Measurements from ENCODE around the gene SUCLG1. TPM values are rescaled to one million over a fixed set of nuclear protein-coding genes. Genes with fewer than 3 reads are reported as not detected.
"Not testable (repeated sequence)": the region's sequence is repeated elsewhere in the genome, so short reads cannot be mapped to it uniquely, and the experiment has no call there.

SUCLG1 gene
- total RNA-seq, 1 donor from 2014 or later: 52.7 TPM

GRCh38 chr2:84478867-84479266 is 19.8 kb upstream of the SUCLG1 start:
- TF ChIP-seq, protein P1, sequence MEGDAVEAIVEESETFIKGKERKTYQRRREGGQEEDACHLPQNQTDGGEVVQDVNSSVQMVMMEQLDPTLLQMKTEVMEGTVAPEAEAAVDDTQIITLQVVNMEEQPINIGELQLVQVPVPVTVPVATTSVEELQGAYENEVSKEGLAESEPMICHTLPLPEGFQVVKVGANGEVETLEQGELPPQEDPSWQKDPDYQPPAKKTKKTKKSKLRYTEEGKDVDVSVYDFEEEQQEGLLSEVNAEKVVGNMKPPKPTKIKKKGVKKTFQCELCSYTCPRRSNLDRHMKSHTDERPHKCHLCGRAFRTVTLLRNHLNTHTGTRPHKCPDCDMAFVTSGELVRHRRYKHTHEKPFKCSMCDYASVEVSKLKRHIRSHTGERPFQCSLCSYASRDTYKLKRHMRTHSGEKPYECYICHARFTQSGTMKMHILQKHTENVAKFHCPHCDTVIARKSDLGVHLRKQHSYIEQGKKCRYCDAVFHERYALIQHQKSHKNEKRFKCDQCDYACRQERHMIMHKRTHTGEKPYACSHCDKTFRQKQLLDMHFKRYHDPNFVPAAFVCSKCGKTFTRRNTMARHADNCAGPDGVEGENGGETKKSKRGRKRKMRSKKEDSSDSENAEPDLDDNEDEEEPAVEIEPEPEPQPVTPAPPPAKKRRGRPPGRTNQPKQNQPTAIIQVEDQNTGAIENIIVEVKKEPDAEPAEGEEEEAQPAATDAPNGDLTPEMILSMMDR (IDR thresholded peaks at IDR 0.05): no peak
- intact Hi-C loops (cut with DNase I): no loop called here
- Histone ChIP-seq H3K27me3 (no peaks in the 10 kb centered on the region), H3K9me3 (no peaks in the 10 kb centered on the region), H3K27ac (no peak overlapping the region), H3K4me3 (no peak overlapping the region), H3K4me1 (no peaks in the 10 kb centered on the region), H3K36me3 (no peaks in the 10 kb centered on the region)
- DNase-seq: no peak
- no peak for ATAC-seq

DNA sequence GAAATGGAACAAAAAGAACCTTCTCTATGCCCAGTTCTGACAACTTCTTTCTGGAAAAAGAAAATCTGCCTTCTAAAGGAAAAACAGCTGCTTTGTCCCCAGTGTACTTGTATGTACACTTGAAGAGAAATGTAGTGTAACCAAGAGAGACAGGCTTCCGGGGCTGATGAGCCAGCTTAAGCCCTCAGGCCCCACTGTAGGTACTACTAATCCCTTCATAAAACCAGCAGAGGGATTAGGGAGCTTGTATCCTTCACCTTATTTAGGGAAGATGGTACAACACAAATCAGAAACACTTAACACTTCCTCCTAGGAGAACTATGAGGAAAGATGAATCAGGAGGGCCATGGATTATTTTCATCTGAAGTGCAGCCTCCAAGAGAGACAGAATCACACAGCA is 18.8 kb upstream of the SUCLG1 start:
- DNase-seq: no peak
- H3K36me3 ChIP-seq: no peaks in the 10 kb centered on the region
- intact Hi-C loops (cut with DNase I): no loop called here
- TF ChIP-seq, protein P1 (IDR thresholded peaks at IDR 0.05): no peak
- no peak for ATAC-seq
- no peaks in the 10 kb centered on the region for H3K4me1 ChIP-seq
- H3K27ac ChIP-seq: no peak overlapping the region
- no peaks in the 10 kb centered on the region for H3K9me3 ChIP-seq
- H3K4me3 ChIP-seq: no peak overlapping the region
- no peaks in the 10 kb centered on the region for H3K27me3 ChIP-seq

DNA sequence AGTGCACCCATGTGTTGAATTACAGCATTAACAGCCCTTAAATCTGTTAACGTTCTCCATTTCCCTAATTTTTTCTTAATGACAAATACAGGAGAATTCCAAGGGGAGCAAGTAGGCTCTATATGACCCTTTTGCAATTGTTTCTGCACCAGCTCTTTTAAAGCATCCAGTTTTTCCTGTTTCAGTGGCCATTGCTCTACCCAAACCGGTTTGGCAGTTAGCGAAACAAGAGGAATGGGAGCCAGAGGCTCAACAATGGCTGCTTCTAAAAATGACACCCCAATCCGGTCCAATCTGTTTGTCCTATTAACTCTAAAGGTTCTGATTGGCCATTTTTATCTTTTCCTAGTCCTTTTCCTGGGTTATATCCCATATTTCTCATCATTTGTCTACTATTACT is 15.1 kb upstream of the SUCLG1 start:
- intact Hi-C loops (cut with DNase I): no loop called here
- Histone ChIP-seq H3K36me3 (no peaks in the 10 kb centered on the region), H3K4me1 (no peaks in the 10 kb centered on the region), H3K27me3 (no peaks in the 10 kb centered on the region), H3K27ac (no peak overlapping the region), H3K4me3 (no peak overlapping the region), H3K9me3 (no peaks in the 10 kb centered on the region)
- ATAC-seq (no peak), DNase-seq (no peak)
- TF ChIP-seq, protein P1 (IDR thresholded peaks at IDR 0.05): no peak

- Histone ChIP-seq H3K27me3 (no peaks in the 10 kb centered on the region), H3K27ac (no peak overlapping the region), H3K4me3 (no peak overlapping the region), H3K4me1 (no peaks in the 10 kb centered on the region), H3K36me3 (no peaks in the 10 kb centered on the region), H3K9me3 (no peaks in the 10 kb centered on the region)
- DNase-seq (no peak), ATAC-seq (no peak)
- intact Hi-C loops (cut with DNase I): no loop called here
- TF ChIP-seq, protein P1 (IDR thresholded peaks at IDR 0.05): no peak
Observed at GRCh38 chr2:84472856-84473565, 13.9 kb upstream of the SUCLG1 start.

DNA sequence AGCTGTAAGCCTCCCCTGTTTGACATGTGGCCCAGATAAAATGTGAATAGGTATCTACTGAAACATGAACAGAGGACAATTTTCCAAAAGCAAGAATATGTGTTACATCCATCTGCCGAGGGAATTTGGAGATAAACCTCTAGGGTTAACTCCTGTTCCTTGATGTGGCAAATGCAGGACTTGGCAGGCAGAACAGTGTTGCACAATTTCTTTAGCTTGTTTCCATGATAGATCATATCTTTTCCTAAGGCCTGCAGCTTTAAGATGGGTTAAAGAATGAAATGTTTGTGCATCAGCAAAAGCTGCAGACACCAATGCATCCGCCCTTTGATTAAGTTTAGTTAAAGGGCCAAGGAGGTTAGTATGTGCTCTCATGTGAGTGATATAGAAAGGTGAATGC is 13.3 kb upstream of the SUCLG1 start:
- H3K27ac ChIP-seq; H3K36me3 ChIP-seq; intact Hi-C loops (cut with DNase I); DNase-seq; H3K4me1 ChIP-seq; H3K9me3 ChIP-seq; H3K4me3 ChIP-seq; ATAC-seq; H3K27me3 ChIP-seq: not testable (repeated sequence)

GRCh38 chr2:84467389-84467788 is 8.3 kb upstream of the SUCLG1 start:
- ATAC-seq (no peak), DNase-seq (no peak)
- no peaks in the 10 kb centered on the region for H3K4me1 ChIP-seq
- no peak overlapping the region for H3K4me3 ChIP-seq
- no peaks in the 10 kb centered on the region for H3K36me3 ChIP-seq
- no peaks in the 10 kb centered on the region for H3K9me3 ChIP-seq
- intact Hi-C loops (cut with DNase I): no loop called here
- H3K27me3 ChIP-seq: no peaks in the 10 kb centered on the region
- H3K27ac ChIP-seq: no peak overlapping the region
- TF ChIP-seq, protein P1 (IDR thresholded peaks at IDR 0.05): no peak

All from upper lobe of right lung (tissue), 1 donor.